SJSA1 (cell line): ENCODE results near the gene VIP. TPM values are rescaled to one million over a fixed set of nuclear protein-coding genes. Genes with fewer than 3 reads are reported as not detected.

Source experiments
- DNase-seq, 2 experiments: peaks; one replicate each; pipeline ENCODE4 v3.0.0-alpha.2; 2015 to 2020; ENCODE audit warnings: low spot score in 2 of 2, low read depth in 1 of 2
- H3K27ac ChIP-seq: fragments of 250-450 bp; sonication (Bioruptor Pico); 2 replicates; pipeline ENCODE4 v1.5.1; 2020; ENCODE audit warnings: mild to moderate bottlenecking, moderate library complexity
- H3K27me3 ChIP-seq: fragments of 250-450 bp; sonication (Bioruptor Pico); replicated peaks from 2 replicates; pipeline ENCODE4 v1.5.1; 2020; ENCODE audit warnings: mild to moderate bottlenecking, moderate library complexity
- H3K36me3 ChIP-seq: fragments of 250-450 bp; sonication (Bioruptor Pico); 2 replicates; pipeline ENCODE4 v1.5.1; 2020; ENCODE audit warnings: mild to moderate bottlenecking
- H3K4me1 ChIP-seq: fragments of 250-450 bp; sonication (Bioruptor Pico); replicated peaks from 2 replicates; pipeline ENCODE4 v1.6.1; 2021; ENCODE audit warnings: mild to moderate bottlenecking
- H3K4me3 ChIP-seq: fragments of 250-450 bp; sonication (Bioruptor Pico); 2 replicates; pipeline ENCODE4 v1.5.1; 2020; ENCODE audit warnings: mild to moderate bottlenecking
- H3K9me3 ChIP-seq: fragments of 250-450 bp; sonication (Bioruptor Pico); replicated peaks from 2 replicates; pipeline ENCODE4 v1.5.1; 2020; ENCODE audit warnings: mild to moderate bottlenecking
- total RNA-seq: library from RNA; depleted of rRNA; stranded (reverse); fragments of >200 nt; shearing (Covaris generic); gene quantifications from 2 replicates; pipeline ENCODE4 v1.2.3, GENCODE V29; 2014

Gene VIP
- total RNA-seq, 1 experiment from 2014 or later, result 0.26 TPM

DNA sequence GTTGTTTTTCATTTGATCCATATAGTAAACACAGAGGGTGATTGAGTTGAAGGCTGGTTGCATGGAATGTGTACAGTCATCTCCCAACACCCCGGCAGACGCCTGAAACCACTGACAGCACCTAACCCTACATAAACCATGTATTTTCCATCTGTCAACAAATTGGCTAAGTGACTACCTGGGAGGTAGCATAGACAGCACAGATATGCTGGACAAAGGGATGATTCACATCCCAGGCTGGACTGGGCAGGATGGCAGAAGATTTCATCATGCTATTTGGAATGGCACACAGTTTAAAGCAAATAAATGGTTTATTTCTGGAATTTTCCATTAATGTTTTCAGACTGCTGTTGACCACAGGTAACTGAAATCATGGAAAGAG is 4.4 kb upstream of the VIP start:
- H3K4me1 ChIP-seq, result peaks cover 33% of the 10 kb centered on the region
- no peaks in the 10 kb centered on the region for H3K27me3 ChIP-seq
- H3K9me3 ChIP-seq, result no peaks in the 10 kb centered on the region
- H3K4me3 ChIP-seq, result no peak overlapping the region
- H3K36me3 ChIP-seq, result no peaks in the 10 kb centered on the region
- peak; percentile 87 to 89 for DNase-seq
- H3K27ac ChIP-seq, result peak overlapping the region; percentile 79

DNA sequence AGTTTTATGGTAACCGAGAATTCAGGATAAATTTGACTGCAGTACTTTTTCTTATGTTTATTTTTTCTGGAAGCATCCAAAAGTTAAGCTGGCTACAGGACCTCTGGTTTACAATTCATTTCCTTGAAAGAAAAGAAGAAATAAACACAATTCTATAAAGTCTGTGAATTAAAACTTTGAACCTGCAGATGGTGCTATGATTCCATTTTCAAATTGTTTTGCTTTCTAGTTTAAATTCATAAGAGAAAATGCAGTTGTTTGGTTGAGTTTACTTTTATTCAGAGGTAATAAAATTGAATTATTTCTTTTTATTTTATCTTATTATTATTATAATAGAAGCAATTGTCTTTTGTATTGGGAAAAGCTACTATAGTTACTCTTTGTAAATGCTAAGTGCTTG is 1.8 kb upstream of the VIP start:
- DNase-seq, result peak in 1 of 2 experiments; percentile 56
- Histone ChIP-seq H3K4me3 (no peak overlapping the region), H3K27ac (no peak overlapping the region), H3K36me3 (no peaks in the 10 kb centered on the region), H3K4me1 (peaks cover 33% of the 10 kb centered on the region), H3K9me3 (no peaks in the 10 kb centered on the region), H3K27me3 (no peaks in the 10 kb centered on the region)

- no peaks in the 10 kb centered on the region for H3K9me3 ChIP-seq
- DNase-seq, result no peak
- no peaks in the 10 kb centered on the region for H3K27me3 ChIP-seq
- no peaks in the 10 kb centered on the region for H3K36me3 ChIP-seq
- no peak overlapping the region for H3K4me3 ChIP-seq
- H3K27ac ChIP-seq, result no peak overlapping the region
- peaks cover 29% of the 10 kb centered on the region for H3K4me1 ChIP-seq
These were observed 1.3 kb upstream of the VIP start for GRCh38 chr6:152749336-152749735.

GRCh38 chr6:152765331-152765730 is 14.7 kb downstream of the VIP start:
- Histone ChIP-seq H3K36me3 (no peaks in the 10 kb centered on the region), H3K27me3 (peaks cover 25% of the 10 kb centered on the region), H3K4me1 (no peaks in the 10 kb centered on the region), H3K27ac (no peak overlapping the region), H3K9me3 (no peaks in the 10 kb centered on the region), H3K4me3 (no peak overlapping the region)
- DNase-seq, result no peak

GRCh38 chr6:152769159-152769558 is 18.6 kb downstream of the VIP start:
- no peaks in the 10 kb centered on the region for H3K36me3 ChIP-seq

GRCh38 chr6:152769993-152770392 is 19.4 kb downstream of the VIP start:
- Histone ChIP-seq H3K4me1 (no peaks in the 10 kb centered on the region), H3K27ac (no peak overlapping the region), H3K27me3 (peaks cover 33% of the 10 kb centered on the region), H3K36me3 (no peaks in the 10 kb centered on the region), H3K9me3 (no peaks in the 10 kb centered on the region), H3K4me3 (no peak overlapping the region)
- DNase-seq, result no peak

More at GRCh38 chr6:152769159-152769558, 18.6 kb downstream of the VIP start:
- Histone ChIP-seq H3K4me1 (no peaks in the 10 kb centered on the region), H3K4me3 (no peak overlapping the region), H3K27ac (no peak overlapping the region), H3K27me3 (peaks cover 33% of the 10 kb centered on the region), H3K9me3 (no peaks in the 10 kb centered on the region)
- DNase-seq, result no peak

DNA sequence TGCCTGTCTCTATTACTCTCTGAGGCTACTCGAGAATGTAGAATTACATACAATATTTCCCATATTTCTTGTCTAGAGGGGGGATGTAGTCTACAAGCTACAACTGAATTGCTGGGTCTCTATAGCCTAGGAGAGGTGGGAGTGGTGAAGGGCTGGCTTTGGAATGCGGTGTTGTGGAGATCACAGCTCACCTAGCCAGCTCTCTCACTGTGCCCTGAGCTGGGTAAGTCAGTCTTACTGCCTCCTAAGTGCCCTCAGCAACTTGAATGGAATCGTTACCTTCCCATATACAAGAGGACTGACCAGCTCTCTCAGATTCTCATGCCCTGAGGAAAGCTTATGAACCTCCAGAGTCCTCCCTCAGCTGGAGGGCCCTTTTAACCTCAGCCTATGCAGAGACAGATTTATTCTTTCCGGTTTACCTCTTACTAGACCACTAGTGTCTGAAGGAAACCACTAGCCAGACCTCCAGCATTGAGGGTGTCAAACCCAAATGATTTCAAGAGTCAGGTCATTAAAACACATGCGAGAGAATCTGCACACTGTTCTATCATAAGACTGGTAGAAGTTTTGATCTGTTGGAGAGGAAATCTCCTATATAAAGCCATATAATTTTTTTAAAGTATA is 20.6 kb downstream of the VIP start:
- H3K36me3 ChIP-seq, result no peaks in the 10 kb centered on the region

GRCh38 chr6:152775428-152775827 is 24.8 kb downstream of the VIP start:
- Histone ChIP-seq H3K4me1 (no peaks in the 10 kb centered on the region), H3K4me3 (no peak overlapping the region), H3K36me3 (no peaks in the 10 kb centered on the region)

More for the DNA sequence above, 20.6 kb downstream of the VIP start:
- Histone ChIP-seq H3K4me3 (no peak overlapping the region), H3K27ac (no peak overlapping the region), H3K4me1 (no peaks in the 10 kb centered on the region), H3K9me3 (no peaks in the 10 kb centered on the region), H3K27me3 (peaks cover 31% of the 10 kb centered on the region)
- no peak for DNase-seq

GRCh38 chr6:152776833-152777232 is 26.2 kb downstream of the VIP start:
- no peak for DNase-seq
- Histone ChIP-seq H3K27ac (no peak overlapping the region), H3K4me3 (no peak overlapping the region), H3K36me3 (no peaks in the 10 kb centered on the region), H3K9me3 (no peaks in the 10 kb centered on the region), H3K4me1 (no peaks in the 10 kb centered on the region), H3K27me3 (peaks cover 7% of the 10 kb centered on the region)

More at GRCh38 chr6:152775428-152775827, 24.8 kb downstream of the VIP start:
- no peak for DNase-seq
- Histone ChIP-seq H3K27ac (no peak overlapping the region), H3K9me3 (no peaks in the 10 kb centered on the region), H3K27me3 (peaks cover 7% of the 10 kb centered on the region)

- H3K36me3 ChIP-seq, result no peaks in the 10 kb centered on the region
- peaks cover 14% of the 10 kb centered on the region for H3K27me3 ChIP-seq
- no peak overlapping the region for H3K4me3 ChIP-seq
- DNase-seq, result no peak
- H3K27ac ChIP-seq, result no peak overlapping the region
- H3K9me3 ChIP-seq, result no peaks in the 10 kb centered on the region
- H3K4me1 ChIP-seq, result no peaks in the 10 kb centered on the region
These were observed 32.8 kb downstream of the VIP start for GRCh38 chr6:152783217-152783878.

DNA sequence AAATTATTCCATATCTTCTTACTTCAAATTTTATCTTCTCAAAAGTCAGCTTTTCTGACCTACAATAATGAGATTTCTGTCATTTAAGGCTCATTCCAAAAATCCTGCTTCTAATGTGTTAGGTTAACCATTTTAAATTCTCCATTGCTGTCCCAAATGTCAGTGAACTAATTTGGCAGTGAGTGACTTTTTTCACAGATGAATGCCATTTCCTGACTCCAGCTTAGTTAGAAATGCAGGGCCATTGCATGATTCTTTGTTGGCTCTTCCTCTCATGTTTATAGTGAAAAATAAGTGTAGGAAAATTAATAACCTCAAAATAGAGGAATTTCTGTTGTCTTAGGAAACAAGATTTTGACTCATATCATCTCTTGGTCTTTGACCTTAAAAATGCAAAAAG is 44.1 kb downstream of the VIP start:
- DNase-seq, result no peak
- H3K4me1 ChIP-seq, result no peaks in the 10 kb centered on the region
- no peaks in the 10 kb centered on the region for H3K9me3 ChIP-seq
- no peak overlapping the region for H3K27ac ChIP-seq
- no peaks in the 10 kb centered on the region for H3K27me3 ChIP-seq
- no peak overlapping the region for H3K4me3 ChIP-seq
- H3K36me3 ChIP-seq, result no peaks in the 10 kb centered on the region

- no peaks in the 10 kb centered on the region for H3K9me3 ChIP-seq
- no peak overlapping the region for H3K27ac ChIP-seq
- no peaks in the 10 kb centered on the region for H3K36me3 ChIP-seq
- H3K4me1 ChIP-seq, result no peaks in the 10 kb centered on the region
- H3K27me3 ChIP-seq, result peaks cover 8% of the 10 kb centered on the region; the same call in 1 of the 2 replicates
- H3K4me3 ChIP-seq, result no peak overlapping the region
- no peak for DNase-seq
These were observed 53.6 kb downstream of the VIP start for GRCh38 chr6:152804150-152804549.
